Fibroblast of skin of right biceps (primary cell): ENCODE data around the gene ATP8B4.
A peak's percentile ranks its signal among the peaks of the same experiment; 100 is the strongest.
"Not testable (repeated sequence)": the region's sequence is repeated elsewhere in the genome, so short reads cannot be mapped to it uniquely, and the experiment has no call there.

Experiments
- DNase-seq: peaks from one replicate; pipeline ENCODE4 v3.0.0-alpha.2; 2013

ATP8B4 gene

DNA sequence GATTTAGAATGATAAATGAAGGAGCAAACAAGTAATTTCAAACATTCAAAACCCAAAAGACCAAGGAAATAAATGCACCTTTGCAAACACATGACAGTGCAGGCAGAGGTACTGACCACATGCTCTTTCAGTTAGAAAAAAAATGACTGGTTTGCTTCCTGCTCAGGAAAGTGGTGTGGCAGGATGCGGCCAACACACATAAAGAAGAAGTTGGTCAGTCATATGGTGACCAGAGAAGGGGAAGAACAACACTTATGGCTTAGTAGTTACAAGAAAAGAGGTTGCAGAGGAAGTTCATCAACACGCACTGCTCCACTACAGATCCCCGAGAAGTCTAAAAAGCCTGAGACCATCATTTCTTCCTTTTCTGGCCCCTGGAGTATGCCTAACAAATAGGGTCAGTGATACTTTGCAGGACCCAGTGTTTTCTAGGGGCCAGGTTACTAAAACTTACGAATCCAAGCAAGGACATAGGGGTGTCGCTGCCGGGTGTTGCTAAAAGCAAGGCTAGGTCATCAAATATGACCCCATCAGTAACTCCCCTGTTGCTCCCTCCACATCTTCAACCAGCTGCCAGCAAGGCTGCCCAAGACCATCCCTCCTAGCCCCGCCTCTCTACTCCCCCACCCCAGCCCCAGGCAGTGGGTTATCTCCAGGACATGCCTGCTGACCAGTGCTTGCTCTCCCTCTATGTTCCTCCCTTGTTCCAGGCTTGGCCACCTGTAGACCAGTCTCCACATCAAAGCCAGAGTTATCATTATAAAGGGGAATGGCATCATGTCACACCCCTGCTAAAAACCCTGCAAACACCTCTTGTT is 11.2 kb downstream of the ATP8B4 start:
- DNase-seq, result no peak

DNA sequence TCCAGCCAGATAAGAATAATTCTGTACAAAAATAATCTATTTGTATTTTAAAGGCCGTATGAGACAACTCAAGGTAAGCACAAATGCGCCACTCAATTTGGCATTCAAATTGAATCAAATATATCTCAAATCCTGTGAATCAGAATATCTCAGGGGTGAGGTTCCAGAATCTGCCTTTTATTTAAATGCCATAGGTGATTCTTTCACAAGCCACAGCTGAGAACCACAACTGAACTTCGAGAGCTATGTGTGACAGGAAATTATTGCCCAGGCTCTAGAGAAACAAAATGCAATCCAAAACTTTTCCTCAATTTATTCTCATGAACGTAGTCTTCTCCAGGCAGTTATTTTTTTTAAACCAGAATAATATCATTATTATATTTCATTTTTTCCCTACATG is 11.9 kb downstream of the ATP8B4 start:
- no peak for DNase-seq

DNA sequence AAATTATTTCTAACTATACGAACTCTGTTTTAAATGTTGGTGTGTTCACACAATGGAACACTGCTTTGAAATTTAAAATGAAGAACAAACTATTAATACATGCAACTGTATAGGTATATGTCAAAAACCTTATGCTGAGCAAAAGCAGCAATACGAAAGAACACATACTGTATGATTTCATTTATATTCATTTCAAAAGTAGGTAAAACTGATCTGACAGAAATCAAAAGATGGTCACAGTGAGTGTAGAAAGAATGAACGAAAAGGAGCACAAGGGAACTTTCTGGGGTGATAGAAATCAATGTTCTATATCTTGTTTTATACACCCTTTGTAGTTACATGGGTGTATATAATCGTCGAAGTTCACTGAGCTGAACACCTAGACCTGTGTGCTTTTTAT is 12.6 kb downstream of the ATP8B4 start:
- no peak for DNase-seq

DNA sequence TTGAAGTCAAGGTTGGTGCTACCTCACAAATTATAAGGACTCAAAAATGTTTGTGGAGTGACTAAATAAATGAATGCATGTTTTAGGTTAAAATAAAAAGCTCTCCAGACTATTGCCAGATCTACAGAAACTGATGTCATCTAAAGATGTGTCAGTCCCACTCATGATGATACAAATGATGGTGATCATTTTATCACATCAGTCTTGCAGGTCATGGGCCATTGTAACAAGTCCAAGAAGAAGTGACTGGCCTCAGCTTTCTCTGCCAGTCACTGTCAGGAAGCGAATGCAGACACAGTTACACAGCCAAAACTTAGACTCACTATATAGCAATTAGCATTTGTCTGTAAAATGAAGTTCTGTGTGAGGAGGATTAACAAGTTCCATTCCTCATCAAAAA is 18.5 kb downstream of the ATP8B4 start:
- DNase-seq, result no peak

DNA sequence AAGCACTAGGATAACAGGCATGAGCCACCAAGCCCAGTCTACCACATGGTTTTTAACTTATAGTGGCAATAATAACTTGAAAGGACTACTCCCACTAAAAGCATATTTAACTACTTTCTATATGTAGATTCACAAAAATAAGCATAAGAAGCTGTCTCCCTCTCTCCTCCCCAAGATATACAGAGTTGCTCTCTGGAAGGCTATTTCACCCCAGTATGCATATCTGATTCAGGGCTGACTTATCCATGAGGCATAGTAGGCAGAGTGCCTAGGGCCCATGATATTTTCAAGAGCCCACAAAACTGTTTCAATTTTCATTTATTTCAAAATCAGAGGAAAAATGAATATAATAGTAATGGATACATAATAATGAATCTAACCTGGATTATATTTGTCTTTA is 20.5 kb downstream of the ATP8B4 start:
- DNase-seq, result no peak

DNA sequence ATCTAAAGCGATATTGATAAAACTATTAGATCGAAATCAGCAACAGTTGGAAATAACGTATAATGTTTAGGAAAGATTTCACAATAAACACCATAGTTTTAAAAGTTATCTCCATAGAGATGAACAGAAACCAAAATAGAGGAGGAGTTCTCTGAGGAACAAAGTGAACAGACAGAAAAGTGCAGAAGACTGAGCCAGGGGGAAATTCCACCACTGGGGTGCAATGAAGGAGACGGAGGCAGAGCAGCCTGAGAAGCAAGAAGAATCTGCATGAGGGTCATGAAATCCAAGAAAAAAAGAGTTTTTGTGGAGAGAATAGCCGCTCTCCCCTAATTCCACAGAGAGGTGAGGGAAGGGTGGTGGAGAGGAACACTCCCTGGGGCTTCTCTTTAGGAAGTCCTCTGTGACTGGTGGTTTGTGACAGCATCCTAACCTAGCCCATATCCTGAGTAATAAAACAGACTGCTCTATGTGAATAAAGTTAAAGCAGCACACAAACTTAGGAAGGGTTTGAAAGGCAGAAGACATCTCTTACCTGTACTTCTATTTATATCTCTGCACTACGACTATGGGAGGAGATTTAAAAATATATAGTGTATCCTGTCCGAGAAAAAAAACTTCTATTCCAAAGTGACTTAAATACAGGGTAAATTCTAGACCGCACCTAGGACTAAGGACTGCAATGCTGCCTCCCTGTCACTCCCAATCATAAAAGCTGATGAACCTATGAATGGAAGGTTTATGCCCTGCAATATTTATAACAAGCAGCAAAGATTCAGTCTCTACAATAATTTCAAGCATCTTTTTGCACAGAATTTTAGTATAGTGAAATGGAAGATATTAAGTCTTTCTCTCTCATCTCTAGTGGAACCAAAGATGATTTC is 22.9 kb downstream of the ATP8B4 start:
- DNase-seq, result no peak

DNA sequence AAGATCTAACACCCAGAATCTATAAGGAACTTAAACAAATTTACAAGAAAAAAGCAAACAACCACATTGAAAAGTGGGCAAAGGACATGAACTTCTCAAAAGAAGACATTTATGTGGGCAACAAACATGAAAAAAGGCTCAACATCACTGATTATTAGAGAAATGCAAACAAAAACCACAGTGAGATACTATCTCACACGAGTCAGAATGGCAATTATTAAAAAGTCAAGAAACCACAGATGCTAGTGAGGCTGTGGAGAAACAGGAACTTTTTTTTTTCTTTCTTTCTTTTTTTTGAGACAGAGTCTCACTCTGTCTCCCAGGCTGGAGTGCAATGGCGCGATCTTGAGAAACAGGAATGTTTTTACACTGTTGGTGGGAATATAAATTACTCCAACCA is 29.6 kb downstream of the ATP8B4 start:
- not testable (repeated sequence) for DNase-seq

DNA sequence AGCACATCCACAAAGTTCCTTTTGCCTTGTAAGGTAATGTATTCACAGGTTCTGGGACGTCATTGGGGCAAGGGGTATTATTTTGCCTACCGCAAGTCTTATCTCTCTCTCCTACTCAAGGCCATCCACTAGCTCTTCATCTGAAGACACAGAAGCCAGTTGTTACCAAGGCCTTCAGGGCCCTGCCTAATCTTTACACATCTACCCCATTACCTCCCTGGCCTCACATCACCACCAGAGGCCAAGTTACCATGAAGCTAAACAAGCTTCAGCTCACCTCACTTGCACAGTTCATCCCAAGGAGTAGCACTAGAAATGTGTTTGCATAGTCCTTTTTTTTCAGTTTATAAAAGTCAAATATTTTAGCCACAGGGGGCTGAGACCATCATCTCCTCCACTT is 34.1 kb downstream of the ATP8B4 start:
- no peak for DNase-seq

DNA sequence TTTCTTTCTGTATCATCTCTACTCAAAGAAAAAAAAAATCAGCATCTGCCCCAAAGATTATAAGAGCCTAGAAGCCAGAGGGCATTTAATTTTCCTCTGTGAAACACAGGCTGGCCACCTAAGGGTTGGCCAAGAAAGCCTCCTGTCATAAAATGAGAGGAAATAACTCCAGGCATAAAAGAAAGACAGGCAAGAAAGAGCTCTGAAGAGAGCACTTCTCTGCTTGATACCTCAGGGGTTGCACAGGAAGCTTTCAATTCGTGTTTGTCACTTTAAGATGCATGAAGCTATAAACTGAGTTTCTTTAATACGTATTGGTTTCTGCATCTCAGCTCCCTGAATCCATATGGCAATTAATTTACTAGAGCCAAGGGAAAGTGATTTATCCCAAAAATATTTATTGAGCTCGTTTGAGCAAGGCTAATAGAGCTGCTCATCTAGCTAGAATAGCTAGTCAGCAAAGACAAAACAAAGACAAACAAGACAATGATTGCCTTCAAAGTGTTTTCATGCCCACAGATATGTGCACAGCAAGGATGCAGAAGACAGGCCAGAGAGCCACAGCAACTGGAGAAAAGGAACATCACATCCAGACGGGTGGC is 35.5 kb downstream of the ATP8B4 start:
- peak; percentile 3 for DNase-seq

DNA sequence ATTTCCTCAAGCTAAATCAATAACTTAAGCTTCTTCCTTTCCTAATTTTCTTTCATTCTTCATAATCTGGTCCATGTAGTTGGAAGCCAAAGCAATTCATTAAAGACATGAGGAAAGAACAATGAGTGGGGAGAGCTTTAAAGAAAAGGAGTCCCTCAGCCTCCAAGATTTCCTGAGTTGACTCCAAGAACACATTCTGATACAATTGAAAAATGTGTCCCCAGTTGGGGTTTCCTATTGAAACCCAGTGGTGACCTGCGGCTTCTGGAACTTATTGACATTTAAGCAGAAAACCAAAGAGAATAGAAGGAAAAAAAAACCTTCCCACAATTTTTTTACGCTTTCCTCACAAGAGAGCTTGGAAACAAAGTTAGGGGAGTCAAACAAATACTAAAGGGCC is 37.0 kb downstream of the ATP8B4 start:
- no peak for DNase-seq

DNA sequence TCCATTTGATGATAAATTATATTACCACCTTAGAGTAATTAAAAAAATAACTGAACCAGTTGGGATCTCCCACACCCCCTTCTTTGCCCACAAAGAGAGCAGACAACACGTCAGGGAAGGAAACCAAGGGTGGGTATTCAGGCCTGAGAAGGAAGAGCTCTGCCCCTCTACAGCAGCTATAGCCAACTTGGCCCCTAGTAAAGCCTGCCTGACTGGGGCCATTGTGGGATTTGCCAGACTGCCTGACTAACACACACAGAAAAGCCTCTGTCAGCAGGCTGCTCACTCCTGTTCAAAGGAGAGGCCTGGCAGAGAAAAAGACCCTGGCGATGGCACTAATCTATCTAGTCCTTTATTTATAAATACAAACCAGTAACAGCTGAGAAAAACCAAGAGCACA is 41.4 kb downstream of the ATP8B4 start:
- no peak for DNase-seq

DNA sequence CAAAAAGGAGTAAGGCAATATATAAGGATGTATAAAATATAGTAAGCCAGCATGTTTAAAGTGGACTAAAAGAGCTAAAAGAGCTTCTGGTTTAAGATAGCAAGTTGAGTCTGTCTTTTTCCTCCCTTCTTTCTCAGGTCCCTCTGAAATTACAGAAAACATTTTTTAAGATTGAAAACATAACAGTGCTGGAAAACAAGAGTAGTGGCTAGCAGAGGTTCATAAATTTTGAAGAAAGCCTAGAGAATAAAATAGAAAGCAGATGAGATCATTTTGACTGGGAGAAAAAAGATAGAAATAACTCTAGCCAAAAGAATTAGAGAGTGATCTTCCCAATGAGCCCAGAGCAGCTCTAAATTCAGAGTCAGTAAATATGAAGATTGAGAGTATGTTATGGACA is 41.9 kb downstream of the ATP8B4 start:
- DNase-seq, result no peak

DNA sequence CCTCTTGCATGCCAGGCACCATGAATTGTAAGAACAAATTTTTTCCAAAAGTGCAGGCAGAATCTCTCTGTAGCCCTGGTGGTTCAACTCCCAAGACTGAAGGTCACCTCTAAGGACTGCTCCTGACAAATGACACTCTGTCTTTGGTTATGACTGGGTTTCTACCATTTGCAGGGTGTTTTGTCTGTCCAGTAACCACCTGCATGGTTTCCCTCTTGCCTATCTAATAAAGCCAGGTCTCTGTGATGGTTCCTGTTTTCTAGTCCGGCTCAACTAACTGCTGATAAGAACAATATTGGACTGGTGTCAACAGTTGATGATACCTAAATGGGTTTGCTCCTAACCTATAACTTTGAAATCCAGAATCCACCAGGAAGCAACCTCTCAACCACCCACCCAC is 43.7 kb downstream of the ATP8B4 start:
- DNase-seq, result no peak

DNA sequence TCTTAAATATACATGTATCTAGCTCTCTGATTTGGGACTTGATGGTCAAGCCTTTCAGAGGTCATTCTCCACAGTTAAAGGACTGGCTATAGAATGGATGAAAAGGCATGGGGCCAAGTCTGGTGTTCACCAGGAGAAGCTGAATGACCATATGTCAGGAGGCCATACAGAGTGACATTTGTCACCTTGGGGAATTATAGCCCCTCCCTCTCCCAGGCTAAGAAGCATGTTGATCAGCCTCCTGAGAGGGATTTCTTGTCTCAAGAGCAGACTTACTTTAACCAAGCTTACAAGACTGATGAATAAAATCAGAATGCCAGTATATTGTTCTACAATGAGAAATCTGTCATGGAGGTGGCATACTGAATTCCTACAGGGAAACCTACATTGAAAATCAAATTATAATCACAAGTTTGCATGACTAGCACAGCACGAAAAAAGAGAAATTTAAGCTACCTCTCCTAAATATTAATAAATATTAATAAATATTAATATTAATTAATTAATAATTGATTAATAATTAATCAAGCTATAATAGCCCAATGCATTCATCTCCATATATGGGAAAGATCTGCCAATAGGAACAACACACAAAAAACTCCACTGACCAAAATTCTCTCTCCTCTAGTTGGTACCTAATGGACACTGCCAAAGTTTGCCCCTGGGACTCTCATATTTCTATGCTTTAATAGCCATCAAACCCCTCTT is 47.3 kb downstream of the ATP8B4 start:
- no peak for DNase-seq

DNA sequence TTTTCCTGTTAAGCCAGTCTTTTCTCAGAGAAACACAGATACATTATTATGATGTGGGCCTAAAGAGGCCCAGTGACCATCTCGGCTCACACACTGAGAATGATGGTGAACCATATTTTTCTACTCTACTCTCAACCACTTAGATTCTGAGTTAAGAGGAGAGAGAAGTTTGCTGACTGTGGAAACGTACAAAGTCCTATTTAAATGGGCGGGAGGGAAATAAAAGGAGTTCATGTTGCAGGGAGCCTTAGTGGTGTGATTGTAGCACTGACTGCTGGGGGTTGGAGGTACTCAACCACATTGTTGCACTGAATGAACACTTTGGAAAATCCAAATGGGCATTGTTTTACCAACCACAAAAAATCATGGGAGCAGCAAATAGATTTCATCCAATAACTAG is 51.0 kb downstream of the ATP8B4 start:
- no peak for DNase-seq

DNA sequence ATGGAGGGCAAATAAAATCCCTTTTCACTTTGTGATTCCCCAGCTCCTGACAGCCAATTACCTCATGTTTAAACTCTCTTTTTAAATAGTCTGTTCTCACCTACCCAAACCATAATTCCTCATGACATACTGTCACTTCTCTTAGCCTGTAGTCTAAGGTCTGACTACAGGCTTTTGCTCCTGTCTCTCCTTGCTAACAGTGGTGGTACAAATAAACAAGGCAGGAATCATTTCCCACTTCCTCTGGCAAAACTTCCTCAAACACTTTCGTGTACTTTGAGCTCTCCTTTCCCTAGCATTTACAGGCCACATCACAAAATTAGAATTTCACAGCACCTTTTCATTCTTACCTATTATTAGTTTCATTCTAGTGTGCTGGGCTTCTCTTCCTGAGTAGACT is 51.8 kb downstream of the ATP8B4 start:
- no peak for DNase-seq

DNA sequence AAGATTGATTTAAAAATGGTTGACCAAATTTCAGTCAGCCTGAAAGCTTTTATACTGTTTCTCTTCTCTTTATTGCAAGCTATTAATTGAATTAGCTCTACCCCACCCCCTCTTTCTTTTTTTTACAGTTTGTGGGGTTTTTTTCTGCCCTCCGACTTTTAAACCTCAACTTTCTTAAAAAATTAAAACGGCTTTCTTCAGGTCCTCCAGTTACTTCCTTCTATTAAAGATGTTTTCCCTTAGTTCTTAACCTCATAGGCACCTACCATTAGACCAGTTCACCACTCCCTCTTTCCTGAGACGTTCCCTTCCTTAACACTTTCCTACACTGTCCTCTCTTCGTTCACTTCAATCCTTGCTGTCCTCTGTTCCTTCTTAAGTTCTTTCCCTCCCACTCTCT is 52.4 kb downstream of the ATP8B4 start:
- no peak for DNase-seq

DNA sequence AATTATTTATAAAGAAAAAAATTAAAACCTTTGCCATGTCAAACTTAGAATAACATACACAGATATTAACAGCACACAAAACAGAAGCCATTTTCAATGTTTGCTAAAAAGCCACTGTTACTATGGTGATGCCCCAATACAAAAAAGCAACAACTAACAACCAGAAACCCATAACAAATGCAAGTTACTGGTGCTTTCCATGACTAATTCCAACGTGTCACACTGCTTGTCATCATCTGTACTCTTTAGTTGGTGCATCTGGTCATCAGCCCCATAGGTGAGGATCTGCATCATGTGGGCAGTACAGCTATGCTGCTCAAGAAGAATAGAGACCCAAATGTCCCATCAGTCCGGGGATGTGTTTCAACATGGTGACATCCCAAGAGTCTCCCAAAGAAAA is 52.8 kb downstream of the ATP8B4 start:
- DNase-seq, result peak; percentile 10

DNA sequence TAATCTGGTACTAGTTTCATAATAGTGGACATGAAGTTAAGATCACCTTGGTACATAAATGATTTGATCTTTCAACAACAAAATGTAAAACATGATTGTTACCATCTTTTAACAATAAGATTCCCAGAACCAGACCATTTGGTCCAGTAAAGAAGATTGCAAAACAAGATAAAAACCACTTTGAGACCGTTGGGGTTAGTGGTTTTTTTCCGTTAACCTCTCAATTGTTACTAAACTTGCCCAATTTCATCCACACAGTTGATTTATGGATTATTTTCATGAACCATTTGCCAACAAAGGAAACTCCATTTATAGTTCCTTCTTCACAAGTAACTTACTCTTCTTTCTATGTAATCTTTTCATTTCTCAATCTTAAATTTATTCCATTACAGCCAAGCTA is 53.8 kb downstream of the ATP8B4 start:
- DNase-seq, result no peak

DNA sequence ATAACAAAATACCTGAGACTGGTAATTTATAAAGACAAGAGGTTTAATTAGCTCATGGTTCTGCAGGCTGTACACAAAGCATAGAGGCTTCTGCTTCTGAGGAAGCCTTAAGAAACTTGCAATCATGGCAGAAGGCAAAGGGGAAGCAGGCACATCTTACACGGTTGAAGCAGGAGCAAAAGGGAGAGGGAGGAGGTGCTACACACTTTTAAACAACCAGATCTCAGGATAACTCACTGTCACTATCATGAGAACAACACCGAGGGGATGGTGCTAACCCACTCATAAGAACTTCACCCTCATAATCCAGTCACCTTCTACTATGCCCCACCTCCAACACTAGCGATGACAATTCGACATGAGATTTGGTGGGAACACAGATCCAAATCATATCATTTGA is 54.4 kb downstream of the ATP8B4 start:
- no peak for DNase-seq

DNA sequence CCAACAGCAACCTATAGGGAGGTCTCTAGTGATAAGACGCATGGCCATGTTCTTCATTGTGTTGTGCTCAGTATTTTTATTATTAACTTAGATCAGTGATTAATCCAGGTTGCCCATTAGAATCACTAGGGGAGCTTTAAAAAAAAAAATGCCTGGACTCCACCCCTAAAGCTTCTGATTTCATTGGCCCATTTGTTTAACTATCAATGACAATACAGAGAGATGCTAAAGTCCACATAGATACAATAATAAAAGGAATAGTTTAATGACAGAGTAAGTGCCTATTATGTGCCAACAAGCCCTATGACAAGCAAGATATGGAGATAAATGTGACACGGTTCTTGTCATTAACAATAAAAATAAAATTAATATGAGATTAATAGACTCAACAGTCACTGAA is 55.8 kb downstream of the ATP8B4 start:
- DNase-seq, result no peak

DNA sequence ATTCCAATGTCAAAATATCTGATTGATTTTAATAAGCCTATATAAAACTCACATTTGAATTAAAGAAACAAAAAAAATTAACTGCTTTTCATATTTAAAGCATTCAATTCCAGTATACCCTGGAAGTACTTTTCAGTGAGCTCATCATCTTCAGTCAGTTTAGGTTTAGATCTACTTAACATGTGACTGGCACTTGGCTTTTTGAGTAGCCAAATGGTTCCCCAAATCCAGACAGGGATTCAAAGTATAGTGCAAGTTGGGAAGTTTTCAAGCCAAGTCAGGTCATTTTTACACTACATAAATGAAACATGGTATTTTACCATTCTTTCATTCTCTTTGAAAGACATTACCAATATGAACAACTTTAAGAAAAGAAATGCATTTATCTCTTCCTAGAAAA is 57.5 kb downstream of the ATP8B4 start:
- no peak for DNase-seq

DNA sequence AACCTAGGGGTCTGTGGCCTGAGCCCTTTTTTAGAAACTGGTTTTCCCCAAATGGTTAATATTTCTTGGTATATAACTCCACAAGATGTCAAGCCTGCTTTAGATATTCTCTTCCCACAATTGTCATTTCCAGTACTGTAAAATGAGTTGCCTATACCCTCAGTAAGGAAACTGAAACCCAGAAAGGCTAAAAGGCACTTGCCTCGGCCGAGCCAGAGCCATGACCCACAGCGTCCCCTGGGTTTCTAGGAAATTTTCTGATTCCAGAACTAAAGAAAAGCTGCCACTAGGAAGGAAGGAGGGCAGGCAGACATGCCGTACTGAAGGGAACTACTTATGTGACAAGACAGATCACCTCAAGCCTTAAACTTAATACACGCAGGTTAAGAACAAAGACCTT is 59.1 kb downstream of the ATP8B4 start:
- no peak for DNase-seq
